Head of caudate nucleus (tissue), 42 donors: Measurements from ENCODE around the gene TXNDC9.
"Not testable (repeated sequence)": the region's sequence is repeated elsewhere in the genome, so short reads cannot be mapped to it uniquely, and the experiment has no call there.

ENCODE experiments used
- DNase-seq, 42 donors: peaks; one replicate each; pipeline versions ENCODE4 v3.0.0 to v3.0.0-alpha.2; 2020 to 2021; ENCODE audit warnings: mixed read lengths in 7 of 42
- intact Hi-C: fragments of 100-400 bp; cut with DNase I; formaldehyde crosslinking; loops from one replicate; pipeline ENCODE4 v1.15.0; 2022

Gene TXNDC9

DNA sequence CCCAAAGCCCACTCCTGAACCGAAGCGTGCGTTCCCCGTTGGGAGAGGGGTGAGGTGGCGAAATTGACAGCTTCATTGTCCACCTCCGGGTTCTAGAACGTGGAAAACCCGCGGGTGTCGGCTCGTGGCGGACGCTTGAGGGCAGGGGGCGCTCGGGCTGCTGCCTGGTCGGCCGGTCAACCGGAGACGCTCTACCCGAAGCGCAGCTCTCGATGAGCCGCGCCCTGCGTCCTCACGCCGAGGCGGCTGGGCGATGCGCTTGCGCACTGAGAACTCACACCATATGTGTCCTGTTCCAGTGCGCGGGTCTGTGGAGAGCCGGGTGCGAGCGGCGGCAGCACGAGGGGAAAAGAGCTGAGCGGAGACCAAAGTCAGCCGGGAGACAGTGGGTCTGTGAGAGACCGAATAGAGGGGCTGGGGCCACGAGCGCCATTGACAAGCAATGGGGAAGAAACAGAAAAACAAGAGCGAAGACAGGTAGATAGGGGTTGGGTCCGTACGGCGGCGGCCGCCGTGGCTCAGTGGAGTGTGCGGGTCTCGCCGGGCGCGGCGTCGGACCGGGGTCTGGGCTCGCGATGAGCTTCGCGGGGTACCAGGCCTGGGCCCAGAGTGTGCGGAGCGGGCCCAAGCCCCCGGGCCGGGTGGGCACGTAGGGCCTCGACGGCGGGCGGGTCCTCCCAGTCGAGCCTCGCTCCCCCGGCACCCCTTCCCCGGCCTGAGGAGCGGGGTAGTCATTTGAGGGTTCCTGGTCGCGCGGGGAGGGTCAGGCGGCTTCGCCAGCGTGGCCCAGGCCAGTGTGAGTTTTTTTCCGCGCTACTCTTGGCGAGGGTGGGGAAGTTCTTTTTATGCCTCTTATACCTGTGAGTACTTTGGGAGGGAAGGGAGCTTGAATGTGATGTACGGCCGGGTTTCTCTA is 1.2 kb upstream of the TXNDC9 start, which contains the start of gene EIF5B:
Gene EIF5B (plus strand): TSS at position 277 of the 916 bp plus-strand sequence. CDS start 166 bp downstream, at position 443.
- DNase-seq = peak; percentile 93 to 99 (median 97)
- intact Hi-C loops = loop anchor here (1.0 to 10.0 kb wide), 3 partner anchors 153 to 183 kb away; partner anchors contain the start of genes LIPT1, MITD1, MRPL30 and REV1

DNA sequence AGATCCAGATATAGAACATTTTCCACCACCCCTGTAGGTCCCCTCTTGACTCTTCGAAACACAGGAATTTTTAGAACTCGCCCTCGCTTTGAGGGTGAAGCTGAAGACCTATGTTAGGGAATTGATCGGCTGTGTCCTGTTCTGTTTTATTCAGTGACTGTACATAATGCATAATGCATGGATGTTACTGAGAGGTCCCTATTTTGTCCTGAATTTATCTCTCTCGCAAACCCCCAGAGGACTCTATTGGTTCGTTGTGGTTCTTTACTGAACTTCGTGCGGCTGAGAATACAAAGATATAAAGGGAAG is 625 bp upstream of the TXNDC9 start:
- intact Hi-C loops = loop anchor here (1.0 to 10.0 kb wide), 3 partner anchors 154 to 182 kb away; partner anchors contain the start of genes LIPT1, MITD1, MRPL30 and REV1
- peak in 2 of 42 donors; percentile 5 to 27 for DNase-seq

GRCh38 chr2:99325384-99325783 is 10.7 kb downstream of the TXNDC9 start:
- no peak for DNase-seq
- intact Hi-C loops = no loop called here

DNA sequence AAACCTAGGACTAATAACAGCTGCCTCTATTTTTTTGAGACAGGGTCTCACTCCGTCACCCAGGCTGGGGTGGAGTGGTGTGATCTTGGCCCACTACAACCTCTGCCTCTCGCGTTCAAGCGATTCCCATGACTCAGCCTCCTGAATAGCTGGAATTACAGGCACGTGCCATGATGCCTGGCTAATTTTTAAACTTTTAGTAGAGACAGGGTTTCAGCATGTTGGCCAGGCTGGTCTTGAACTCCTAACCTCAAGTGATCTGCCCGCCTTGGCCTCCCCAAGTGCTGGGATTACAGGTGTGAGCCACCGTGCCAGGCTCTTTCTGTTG is 18.3 kb downstream of the TXNDC9 start:
- intact Hi-C loops = not testable (repeated sequence)

GRCh38 chr2:99317161-99317872 is 18.8 kb downstream of the TXNDC9 start:
- intact Hi-C loops = no loop called here

More for the DNA sequence above, 18.3 kb downstream of the TXNDC9 start:
- peak in 1 of 42 donors; percentile 10 for DNase-seq

DNA sequence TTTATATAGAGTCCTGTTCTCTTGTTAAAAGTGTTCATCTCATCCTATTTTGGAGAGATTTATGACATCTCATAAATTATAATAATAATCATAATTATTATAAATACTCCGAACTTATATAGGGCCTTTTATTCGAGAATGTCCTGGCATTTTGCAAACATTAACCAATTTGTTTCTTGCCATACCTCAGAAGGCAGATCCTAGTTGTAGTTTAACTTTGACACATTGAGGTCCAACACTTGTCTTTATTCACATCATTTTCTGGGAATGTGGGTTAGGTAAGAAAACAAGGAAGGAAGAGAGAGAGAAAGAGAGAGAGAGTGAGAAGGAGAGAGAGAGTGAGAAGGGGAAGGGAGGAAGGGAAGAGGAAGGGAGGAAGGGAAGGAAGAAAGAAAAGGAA is 35.0 kb downstream of the TXNDC9 start, which contains the start of gene LYG1:
Gene LYG1 (minus strand): TSS at position 101 of the 400 bp plus-strand sequence. CDS start 5,527 bp downstream, outside the sequence.
- DNase-seq, intact Hi-C loops: not testable (repeated sequence)

More at GRCh38 chr2:99317161-99317872, 18.8 kb downstream of the TXNDC9 start:
- DNase-seq = peak in 1 of 42 donors; percentile 14

- no peak for DNase-seq
- intact Hi-C loops = no loop called here
These were observed 36.6 kb downstream of the TXNDC9 start for GRCh38 chr2:99299580-99299979.

DNA sequence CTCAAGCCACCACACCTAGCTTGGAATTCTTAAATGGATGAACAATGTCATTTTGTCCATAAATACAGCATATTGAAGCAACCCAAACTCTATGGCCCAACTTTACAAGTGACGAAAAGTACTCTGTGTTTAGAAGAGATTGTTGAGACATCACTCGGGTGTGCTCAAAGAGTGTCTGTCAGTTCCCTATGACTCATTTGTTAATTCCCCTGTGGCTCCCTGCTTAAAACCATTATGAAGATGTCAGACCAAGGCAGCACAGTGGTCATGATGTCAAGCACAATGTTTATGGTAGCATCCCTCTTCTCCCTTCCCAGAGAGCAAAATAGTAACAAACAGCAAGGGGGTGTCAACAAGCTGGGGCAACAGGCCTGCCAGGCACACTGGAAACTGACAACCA is 38.1 kb downstream of the TXNDC9 start:
- intact Hi-C loops = no loop called here
- no peak for DNase-seq

DNA sequence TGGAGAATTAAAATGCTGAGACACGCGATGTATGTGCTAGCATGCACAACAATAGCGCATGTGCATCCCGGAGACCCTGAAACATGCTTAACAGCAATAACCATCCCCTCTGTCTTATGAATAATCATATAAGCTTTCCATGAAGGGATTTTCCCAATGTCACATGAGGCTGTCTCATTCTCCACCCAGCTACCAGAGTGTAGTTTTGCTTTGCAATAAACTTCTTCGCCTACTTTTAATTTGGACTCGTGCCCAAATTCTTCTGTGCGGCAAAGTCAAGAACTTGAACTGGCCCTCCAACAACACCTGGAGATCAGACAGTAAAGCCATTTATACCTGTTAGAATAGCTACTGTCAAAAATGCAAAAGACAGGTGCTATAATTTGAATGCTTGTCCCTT is 50.6 kb downstream of the TXNDC9 start:
- intact Hi-C loops = no loop called here
- DNase-seq = no peak

DNA sequence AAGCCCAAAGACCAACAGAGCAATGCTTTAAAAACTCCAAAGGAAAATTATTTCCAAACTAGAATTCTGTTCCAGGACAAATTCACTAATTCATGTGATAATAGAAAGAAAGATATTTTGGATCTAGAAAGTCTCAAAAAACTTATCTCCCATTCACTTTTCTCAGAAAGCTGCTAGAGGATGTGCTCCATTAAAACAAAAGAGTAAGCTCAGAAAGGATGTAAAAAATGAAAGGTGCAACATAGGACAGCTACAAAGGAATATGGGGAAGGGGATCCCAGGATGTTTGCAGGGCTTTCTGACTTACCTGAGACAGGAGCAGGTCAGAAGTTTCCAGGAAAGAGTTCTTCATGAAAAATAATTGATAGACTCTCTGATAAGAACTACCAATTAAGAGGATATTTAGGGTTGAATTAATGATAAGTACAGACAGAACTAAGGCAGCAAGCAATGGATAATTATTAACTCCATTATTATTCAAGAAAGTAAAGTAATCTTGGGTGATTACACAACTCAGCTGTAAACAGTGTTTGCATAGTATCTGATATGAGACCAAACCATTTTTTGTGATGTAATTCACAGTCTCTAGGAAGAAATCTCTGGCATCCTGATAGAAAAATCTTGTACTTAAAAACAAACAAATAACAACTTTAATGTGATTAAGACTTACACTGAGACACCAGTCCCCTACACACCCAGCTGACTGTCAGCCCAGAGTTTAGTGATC is 56.0 kb downstream of the TXNDC9 start:
- DNase-seq = no peak

DNA sequence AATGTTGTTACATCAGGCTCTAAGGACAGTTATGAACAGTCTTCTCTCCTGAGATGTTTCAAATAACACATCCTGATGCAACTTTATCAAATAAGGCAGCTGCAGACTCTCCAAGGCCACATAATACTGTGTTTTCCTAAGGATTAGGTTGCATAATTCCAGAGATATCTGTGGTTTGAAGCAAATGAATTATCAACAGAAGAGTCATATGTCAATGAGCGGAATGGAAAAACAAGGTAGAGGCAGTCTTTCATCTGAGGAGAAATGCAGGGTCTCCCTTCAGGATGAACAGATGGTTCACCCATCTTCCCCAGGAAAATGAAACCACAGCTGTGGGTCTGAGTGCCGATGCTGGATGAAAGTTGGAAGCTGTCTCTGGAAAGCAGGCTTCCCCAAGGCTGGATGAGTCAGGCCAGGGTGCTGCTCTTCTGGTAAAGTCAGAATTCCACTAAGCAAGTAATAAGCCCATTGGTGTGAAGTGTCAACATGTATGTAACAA is 57.3 kb downstream of the TXNDC9 start:
- DNase-seq = no peak
- intact Hi-C loops = no loop called here

More for the DNA sequence above, 56.0 kb downstream of the TXNDC9 start:
- intact Hi-C loops = no loop called here

- intact Hi-C loops, DNase-seq: not testable (repeated sequence)
These were observed 57.9 kb downstream of the TXNDC9 start for GRCh38 chr2:99278195-99278765.

DNA sequence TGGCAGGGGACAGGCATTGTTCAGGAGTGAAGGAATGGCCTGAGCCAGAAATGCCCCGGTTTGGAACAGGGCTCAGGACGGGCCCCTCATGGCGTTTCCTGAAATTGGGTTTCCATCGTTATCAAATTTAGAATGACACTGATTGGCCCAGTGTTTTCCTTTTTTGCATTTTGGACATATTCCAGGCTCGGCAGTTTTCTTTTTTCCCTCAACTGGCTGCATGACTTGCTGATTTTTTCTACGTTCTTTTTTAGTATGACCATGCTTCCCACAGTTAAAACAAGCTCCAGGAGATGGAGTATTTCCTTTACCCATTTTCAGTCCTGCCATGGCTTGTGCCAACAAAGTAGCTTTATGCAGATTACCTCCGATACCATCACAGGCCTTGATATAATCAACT is 60.3 kb downstream of the TXNDC9 start:
- DNase-seq = no peak

More for the DNA sequence above, 60.3 kb downstream of the TXNDC9 start:
- intact Hi-C loops = no loop called here
